Activated CD8-positive, alpha-beta memory T cell treated with anti-CD3 and anti-CD28 coated beads, Interleukin-2, amount 50 U/mL, for 4 hours (primary cell): Measurements from ENCODE around the gene GREB1.

ENCODE experiments used
- DNase-seq: peaks from one replicate; pipeline ENCODE4 v3.0.0-alpha.2; 2020

Gene GREB1

DNA sequence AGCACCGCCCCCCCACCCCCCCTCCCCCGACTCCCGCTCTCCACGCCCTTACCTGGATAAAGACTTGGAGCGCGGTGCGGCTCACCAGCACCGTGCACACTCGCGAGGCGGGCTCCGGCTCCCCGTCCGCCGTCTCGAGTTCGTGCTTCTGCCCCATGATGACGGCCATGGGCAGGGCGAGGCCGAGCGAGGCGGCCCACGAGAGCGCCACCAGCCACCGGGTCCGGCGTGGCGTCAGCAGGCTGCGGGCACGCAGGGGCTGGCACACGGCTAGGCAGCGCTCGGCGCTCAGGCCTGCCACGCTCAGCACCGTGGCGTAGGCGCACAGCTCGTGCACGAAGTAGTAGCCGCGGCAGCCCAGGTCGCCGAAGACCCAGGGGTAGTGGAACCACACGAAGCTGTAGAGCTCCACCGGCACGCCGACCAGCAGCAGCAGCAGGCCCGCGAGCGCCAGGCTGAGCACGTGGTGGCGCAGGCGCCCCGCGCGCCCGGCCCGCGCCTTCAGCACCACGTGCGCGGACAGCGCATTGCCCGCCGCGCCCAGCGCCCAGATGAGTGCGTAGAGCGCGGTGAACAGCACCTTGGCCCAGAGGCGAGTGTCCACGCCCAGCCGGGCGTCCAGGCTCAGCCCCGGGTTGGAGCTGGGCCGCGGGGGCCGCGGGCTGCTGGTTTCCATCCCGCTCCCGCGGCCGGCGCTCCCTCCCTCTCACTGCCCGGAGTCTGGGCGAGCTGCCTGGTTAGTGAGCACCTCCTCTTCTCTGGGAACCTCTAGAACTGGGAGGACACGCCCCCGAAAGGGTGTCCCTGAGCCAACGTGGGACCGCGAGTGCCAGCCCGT lies 135.8 kb downstream of the GREB1 start, which contains the start of gene NTSR2:
TSS of gene NTSR2 (minus strand) at position 742 of the 838 bp plus-strand sequence. CDS start at position 676, 66 bp downstream.
- DNase-seq, result no peak

DNA sequence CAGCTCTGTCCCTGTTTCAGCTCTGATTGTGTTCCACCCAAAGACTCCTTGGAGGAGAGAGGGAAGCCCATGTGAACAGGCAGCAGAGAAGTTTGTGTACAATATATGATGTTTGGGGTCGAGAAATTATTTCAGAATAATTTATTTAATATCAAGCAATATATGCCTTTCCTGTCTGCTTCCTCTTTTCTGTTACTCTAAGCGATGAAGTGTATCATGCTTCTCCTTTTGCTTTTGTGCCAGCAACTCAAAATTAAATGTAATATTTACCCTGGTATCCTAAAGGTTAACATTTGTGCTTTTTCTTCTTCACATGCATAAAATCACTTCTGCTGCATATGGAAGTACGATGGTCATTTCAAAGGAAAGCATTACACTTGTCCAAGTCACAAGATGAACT lies 138.6 kb downstream of the GREB1 start:
- DNase-seq, result no peak

DNA sequence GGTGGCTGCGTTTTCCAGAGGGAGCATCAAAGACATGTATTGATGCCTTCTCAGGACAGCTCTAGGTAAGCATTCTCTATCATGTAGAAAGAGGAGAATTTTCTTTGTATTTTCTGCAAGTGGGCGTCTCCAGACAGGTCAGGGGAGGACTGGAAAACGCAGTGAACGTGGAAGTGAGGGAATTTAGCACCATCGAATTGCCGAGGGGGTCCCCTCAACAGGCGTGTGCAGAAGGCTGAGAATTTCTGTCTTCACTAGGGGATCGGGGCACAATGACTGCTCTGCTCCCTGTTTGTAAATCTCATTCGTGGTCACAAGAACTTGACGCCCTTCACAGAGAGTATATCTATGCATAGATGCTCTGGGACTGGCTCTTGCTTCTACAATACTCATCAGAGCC lies 141.1 kb downstream of the GREB1 start:
- no peak for DNase-seq

DNA sequence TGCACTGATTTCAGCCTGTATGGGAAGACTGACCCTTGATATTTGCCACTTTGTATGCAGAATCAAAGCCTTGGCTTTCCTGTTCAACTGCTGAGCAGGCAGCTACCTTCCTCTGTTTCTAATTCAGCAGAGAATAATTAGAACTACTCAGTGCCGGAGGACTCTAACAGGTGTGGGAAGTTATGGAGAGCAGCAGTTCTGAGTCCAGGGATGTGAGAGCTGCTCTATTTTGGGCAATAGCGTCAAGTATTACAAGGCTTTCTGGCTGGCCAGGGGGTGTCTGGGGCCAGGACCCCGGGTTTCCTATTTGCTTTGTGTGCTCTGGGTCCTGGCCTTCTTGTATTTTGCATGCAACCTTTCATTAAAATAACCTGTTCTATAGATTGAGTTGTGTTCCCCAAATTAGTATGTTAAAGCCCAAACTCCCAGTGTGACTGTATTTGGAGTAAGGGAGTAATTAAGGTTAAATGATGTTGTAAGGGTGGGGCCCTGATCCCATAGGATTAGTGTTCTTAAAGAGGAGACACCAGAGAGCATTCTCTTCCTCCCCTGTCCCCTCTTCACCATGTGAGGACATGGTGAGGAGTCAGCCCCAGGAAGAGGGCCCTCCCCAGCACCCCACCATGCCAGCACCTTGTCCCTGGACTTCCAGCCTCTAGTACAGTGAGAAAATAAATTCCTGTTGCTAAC lies 141.7 kb downstream of the GREB1 start:
- DNase-seq, result no peak

DNA sequence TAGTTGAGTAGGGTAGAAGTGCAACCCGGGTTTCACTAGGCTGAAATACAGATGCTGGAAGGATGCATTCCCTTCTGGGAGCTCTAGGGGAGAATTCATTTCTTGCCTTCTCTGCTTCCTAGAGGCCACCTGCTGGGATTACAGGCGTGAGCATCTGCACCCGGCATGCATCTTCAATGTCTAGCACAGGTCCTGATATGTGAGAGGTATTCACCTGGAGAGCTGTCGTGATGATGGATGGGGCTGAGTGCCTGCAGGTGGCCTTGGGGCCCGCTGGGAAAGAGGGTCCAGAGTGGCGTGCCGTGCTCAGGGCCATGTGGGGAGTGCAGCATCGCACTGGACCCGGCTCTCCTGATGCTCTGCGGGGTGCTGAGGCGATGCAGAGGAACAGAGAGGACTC lies 142.8 kb downstream of the GREB1 start:
- no peak for DNase-seq

DNA sequence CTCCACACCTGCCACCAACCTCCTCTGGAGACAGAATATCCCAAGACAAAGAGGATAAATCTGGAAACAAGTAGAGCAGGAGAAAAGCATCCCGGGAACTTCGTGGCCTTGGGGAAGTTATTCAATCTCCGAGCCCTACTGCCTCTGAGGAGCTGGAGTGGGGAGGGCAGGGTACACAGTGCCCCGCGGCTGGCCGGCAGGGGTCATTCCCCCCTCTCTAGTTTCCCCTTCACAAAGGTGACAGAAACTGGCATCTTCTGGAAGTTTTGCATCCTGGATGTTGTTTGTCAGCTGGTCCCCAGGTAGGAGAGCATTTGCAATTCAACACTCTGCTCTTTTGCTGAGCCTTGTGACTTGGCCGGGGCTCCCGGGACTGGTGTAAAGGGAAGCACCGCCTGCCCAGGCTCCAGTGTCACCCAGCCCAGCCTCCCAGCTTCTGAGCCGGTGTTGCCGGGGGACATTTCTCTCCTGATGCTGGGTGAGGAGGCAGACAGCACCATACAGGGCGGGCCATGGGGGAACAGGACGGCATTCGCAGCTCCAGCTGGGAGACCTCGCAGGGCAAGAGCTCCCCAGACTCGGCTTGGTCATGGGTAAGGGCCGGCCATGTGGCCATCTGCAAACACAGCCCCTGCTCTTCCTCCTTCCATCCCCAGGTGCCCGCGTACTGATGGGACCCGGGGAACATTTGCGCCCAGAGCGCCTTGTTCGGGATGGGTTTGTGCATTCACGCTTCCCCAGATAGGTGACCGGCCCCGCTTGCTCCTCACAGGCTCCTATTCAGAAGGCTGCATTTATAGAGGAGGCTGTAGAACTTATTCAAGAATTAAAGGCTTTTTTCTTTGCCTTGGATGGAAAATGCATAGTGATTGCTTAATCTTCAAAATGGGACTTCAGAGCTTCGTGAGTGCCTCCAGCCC lies 143.6 kb downstream of the GREB1 start:
- DNase-seq, result no peak

DNA sequence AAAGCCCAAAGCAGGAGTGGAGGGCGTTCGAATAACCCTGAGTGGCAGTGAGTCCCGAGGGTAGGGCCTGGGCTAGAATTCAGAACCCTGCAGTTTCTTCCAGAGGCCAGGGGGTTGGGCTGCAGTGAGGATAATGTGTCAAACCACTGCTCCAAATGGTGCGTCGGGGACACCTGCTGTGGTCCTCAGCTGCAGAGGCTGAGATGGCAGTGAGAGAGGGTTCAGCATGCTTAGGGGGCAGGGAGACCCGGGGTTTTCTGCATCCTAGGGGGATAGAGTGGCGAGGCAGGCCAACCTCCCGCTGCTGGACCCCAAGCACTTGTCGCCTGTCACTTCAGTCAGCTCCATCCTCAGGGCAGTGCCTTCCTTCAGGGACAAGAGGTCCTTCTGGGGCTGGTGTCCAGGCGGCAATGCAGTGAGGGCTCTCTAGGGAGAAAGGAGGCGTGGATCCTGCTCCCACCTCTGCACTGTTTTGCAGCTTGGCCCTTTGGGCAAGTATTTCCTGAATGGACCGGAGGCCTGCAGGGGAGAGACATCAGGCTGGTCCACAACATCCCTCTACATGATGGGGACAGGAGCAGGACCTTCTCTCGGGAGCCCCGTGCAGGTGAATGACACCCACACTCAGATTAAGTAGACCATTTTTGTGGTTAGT lies 144.6 kb downstream of the GREB1 start:
- no peak for DNase-seq

DNA sequence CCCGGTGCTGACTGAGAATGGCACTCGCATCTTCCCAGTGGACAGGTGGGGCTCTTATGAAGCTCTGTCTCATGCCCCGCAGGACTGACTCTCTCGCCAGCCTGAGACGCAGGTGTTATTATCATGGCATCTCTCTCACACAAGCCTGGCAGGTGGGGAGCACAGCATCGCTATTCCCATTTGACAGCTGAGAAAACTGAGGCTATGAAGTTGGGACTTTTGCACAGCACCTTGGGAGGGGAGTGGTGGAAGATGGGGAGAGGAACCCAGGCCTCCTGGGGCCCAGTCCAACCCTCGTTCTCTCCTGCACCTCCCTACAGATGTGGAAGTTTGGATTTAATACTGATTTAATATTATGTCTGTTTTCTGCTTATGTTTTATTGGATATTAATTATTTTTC lies 145.2 kb downstream of the GREB1 start:
- DNase-seq, result no peak

DNA sequence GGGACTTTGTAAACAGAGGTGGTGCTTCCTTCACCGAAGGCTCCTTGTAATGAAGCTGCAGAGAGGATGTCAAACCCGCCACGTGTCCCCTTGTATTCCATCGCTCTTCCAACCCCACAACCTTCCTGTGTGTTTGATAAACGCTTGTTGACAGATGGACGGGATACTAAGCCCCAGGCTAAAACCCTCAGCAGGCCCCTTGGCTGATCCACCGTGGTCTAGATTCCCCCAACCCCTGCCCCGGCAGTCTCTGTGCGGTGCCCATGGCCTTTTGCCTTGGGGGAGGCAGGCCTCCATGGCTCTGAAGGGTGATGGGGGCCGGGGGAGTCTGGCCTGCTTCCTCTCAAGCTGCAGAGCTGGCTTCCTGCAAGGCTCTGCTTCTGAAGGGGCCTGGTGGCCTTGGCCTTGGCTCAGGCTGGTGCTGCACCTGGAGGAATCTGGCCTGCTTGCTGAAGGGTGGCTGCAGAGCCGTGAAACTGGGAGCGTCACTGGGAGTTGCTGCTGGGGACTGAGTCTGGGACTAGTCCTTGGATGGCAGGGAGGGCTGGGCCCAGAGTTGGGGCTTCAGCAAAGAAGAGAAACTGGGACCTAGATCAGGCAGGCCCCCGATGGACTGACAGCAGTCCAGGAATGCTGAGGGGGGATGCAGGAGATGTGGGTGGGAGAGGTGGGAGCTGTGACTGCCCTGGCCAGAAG lies 145.8 kb downstream of the GREB1 start:
- DNase-seq, result no peak

DNA sequence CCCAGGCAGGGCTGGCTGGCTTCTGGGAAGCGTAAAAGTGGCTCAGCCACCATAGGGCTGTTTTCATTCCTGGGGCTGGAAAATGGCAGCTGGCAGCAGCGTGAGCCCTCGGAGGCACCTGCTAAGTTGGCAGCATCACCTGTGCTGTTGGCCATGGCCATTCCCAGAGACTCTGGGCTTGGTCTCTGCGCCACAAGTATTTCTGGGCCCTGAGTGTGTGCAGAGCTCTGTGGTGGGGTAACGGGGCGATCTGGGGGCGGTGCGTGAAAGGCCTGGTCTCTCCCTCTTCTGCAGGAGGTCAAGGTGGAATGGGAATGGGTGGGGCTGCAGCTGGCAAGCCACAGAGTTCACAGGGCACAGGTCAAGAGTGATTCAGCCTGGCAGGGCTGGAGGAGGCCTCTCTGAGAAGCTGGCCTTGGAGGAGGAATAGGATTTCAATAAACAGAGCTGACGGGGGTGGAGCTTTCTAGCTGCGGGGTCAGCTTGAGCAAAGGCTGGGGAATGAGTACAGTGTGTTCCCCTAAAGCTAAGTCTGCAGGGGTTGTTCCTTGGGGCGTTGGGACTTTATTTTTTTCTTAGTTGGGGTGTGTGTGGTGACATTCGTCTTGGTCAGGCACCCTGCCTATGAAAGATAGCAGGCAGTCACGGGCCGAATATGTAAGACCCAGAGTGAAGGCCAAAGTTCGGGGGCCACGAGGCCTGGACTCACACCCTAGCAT lies 146.5 kb downstream of the GREB1 start:
- no peak for DNase-seq

DNA sequence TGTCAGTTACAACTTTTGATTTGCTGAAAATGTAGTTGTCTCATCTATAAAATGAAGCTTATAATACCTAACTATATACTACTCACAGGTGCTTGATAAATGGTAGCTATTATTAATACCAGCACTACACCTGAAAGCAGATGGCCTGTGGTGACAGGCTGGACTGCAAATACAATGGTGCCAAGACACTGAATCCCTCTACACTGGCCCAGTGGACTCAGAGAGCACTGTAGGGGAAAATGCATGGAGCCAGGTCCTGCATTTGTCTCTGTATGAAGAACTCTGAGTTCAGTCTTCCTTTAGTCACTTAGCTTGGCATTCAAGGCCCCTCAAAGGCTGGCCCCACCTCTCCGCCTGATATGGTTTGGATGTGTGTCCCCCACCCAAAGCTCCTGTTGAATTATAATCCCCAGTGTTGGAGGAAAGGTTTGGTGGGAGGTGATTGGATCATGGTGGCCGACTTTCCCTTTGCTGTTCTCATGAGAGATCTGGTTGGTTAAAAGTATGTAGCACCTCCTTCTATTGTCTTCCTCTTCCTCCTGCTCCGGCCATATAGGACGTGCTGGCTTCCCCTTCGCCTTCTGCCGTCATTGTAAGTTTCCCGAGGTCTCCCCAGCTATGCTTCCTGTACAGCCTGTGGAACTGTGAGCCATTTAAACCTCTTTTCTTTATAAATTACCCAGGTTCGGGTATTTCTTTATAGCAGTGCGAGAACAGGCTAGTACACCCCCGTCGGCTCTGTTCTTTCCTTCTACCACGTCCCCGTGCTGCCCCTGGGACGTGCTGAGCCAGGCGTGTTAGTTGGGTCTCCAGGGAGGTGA lies 147.3 kb downstream of the GREB1 start:
- no peak for DNase-seq

DNA sequence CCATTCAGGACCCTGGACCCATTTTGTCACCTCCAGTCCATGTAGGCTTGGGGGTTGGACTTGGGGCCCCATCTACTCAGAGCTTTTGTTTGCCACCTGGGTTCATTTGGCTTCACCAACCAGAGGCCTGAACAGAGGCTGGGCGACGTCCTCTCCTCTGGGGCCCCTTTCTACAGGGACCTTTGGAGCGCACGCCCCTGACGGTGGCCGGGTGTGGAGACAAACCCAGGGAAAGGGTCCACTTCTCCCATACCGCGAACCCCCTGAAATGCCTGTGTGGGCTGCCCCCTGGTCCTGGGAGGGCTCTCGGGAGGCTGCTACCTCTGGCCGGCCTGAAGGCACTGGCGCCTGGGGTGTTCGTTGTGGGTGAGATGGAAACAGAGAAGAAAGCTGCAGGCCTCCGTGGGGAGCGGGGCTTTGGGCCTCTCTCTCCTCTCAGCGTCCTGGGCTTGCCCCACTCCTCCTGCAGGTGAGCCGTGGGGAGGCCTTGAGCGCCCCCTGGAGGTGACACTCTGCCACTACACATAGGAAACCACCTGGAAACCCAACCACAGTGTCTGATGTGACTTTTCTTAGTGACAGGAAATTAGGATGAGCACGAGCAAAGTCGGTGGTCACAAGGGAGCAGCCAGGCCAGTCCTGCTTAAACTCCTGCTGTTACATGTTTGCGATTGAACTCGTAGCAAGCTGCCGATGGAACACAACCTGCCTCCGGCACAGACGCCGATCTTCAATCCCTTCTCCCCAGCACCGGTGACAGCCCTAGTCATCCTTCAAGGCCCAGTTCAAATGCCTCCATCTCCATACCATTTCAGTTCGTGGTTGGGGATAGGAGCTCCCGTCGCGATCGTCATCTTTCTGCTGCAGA lies 148.1 kb downstream of the GREB1 start:
- DNase-seq, result peak; percentile 52

DNA sequence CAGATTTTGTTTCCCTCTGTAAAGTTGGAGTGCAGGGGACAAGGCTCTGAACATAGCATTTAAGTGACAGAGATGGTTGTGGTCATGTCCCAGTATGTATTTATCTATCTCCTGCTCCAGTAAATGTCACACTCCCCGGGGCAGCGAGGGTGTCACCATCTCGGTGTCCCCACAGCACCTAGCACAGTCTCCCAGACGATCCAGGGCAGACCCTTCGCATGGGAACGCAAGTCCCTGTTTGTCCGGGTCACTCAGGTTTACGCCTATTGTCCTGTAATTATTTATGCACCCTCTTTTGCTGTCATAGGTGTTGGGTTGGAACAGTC lies 148.7 kb downstream of the GREB1 start:
- no peak for DNase-seq

DNA sequence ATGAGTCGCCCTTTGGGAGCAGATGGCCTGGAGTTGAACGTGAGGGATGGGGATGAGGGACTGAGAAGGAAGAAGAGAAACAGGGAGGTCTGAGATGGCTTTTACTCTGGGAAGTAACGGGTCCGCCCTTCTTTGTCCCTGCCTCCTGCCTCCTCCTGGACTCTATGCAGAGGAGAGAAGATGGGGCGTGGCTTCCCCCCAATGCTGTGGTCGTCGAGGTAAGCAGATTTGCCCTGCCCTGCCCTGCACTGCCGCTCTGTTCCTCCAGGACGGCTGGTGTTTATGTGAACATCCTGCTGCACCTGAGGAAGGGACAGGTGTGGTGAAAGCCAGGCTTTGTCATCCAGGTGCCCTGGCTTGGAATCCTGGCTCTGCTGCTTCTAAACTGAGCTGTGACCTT lies 149.6 kb downstream of the GREB1 start:
- DNase-seq, result no peak

DNA sequence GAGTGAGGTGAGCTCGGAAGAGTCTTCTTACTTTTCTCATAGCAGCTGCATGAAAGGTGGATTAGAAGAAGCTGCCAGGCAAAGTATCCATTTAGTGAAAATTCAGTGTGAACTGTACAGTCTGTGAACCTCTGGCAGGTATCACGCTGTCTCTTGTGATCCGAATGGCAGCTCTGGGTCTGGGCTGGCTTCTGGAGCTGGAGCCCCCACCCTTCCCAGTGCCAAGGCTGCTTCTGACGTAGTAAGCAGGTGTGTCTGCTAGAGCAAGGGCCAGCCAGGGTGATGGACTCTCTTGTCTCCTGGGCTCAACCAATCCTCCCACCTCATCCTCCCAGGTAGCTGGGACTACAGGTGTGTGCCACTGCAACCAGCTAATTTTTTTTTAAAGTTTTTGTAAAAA lies 150.1 kb downstream of the GREB1 start:
- no peak for DNase-seq

DNA sequence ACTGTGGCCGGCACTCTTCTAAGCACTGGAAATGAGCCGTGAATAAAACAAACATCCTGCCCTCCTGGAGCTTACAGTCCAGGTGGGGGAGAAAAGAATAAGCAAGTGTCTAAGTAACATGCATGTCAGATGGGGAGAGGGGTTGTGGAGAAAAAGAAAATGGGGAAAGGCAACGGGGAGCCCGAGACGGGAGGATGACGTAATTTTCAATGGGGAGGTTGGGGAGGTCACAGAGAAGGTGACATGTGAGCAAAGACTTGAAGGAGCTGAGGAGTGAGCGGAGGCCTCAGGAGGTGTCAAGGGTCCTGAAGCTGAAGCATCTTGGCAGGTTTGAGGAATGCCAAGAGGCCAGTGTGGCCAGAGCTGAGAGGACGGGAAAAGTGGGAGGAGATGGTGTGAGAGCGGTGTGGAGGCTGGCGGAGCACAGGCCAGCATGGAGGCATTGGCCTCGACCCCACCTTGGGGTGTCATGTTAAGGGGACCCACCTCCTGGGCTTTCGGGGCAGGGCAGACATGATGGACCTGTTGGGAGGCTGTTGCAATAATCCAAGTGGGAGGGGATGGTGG lies 151.1 kb downstream of the GREB1 start:
- DNase-seq, result no peak

DNA sequence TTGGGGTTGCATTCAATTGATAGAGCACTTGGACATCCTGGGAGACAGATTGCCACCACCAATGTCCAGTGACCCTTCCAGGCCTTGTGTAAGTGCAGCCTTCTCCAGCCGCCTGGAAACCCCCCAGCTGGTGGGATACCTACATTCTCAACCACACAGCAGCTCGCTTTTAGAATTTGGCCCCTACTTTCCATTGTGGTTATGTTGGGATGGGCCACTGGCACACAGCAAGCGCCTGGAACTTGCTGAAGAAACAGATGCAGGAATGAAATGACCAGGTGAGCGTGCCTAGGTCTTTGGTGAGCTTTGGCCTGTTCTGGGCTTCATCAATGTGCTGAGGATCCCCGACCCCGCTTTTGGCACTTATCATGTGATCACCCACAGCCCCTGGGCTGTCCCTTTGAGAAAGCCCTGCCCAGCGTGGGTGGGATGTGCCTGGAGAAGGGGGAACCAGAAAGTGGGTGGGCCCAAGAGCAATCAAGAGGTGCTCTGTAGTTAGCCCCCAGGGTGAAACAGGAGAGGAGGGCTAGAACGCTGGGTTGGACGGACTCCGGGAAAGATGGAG lies 152.1 kb downstream of the GREB1 start:
- DNase-seq, result no peak

DNA sequence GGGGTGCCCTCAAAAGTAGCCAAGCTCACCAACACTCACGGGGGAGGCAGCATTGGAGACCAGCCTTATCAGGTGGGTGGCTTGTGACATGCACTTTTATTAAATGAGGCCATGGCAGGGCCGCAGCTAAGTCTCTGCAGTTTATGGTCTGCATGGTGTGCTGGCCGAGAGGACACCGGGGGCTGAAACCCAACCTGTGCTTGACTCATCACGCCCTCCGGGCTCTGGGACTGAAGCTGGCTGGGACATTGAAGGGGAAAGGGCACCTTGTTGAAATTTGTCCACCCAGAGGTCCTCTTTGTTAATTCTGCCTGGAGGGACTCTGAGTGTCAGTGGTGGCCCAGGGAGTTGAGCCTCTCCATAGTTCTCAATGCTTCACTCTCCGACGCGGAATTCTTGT lies 153.9 kb downstream of the GREB1 start:
- DNase-seq, result no peak
